Panc1 (cell line): Measurements from ENCODE around the gene PHLPP1. TPM values are rescaled to one million over a fixed set of nuclear protein-coding genes. Genes with fewer than 3 reads are reported as not detected.

ENCODE experiments used
- ATAC-seq: fragments of 200-7000 bp; cut with Tn5 transposase; 2 replicates; pipeline ENCODE4 v1.9.1; 2020; ENCODE audit warnings: mild to moderate bottlenecking, moderate library complexity
- BruUV-seq: library from RNA; stranded (reverse); fragments of 400-500 nt; replicated peaks from 2 replicates; lab custom pipeline; 2021; lab: Mats Ljungman, UMichigan
- CTCF ChIA-PET: fragments of 300-600 bp; sonication (Branson Sonifier 250); formaldehyde crosslinking; loops from one replicate; lab custom pipeline; 2022; ENCODE audit warnings: antibody characterized with exemption; lab: Charles Lee
- POLR2A ChIA-PET: fragments of 300-600 bp; sonication (Branson Sonifier 250); formaldehyde crosslinking; loops from one replicate; lab custom pipeline; 2022; ENCODE audit warnings: antibody characterized with exemption; lab: Charles Lee
- DNase-seq: peaks from one replicate; pipeline ENCODE4 v3.0.0-alpha.2; 2010; ENCODE audit warnings: low read depth, low spot score
- H3K27ac ChIP-seq: 2 replicates; pipeline ENCODE4 v1.5.1; 2011; ENCODE audit warnings: mild to moderate bottlenecking, low read length, inconsistent platforms
- H3K27me3 ChIP-seq: fragments of 200-500 bp; sonication (Bioruptor generic); 2 replicates; pipeline ENCODE4 v1.6.0; 2014; ENCODE audit warnings: low read length, inconsistent platforms; ENCODE audit not compliant: control insufficient read depth, insufficient read depth
- H3K36me3 ChIP-seq: fragments of 200-500 bp; sonication (Bioruptor generic); 2 replicates; pipeline ENCODE4 v1.5.1; 2014; ENCODE audit warnings: inconsistent platforms, mild to moderate bottlenecking, low read length, moderate library complexity; ENCODE audit not compliant: control insufficient read depth, insufficient read depth
- H3K4me1 ChIP-seq: 2 replicates; pipeline ENCODE4 v1.5.1; 2011; ENCODE audit warnings: inconsistent platforms, mild to moderate bottlenecking, low read length, moderate library complexity; ENCODE audit not compliant: control insufficient read depth, insufficient read depth
- H3K4me3 ChIP-seq, 2 experiments: 2 replicates each; pipeline ENCODE4 v1.5.1; 2011 to 2012; ENCODE audit warnings: low read depth in 2 of 2, low read length in 2 of 2, mild to moderate bottlenecking in 2 of 2, inconsistent platforms in 1 of 2, moderate library complexity in 1 of 2
- H3K9me3 ChIP-seq: fragments of 200-500 bp; sonication (Bioruptor generic); 2 replicates; pipeline ENCODE4 v1.5.1; 2014; ENCODE audit warnings: low read depth, mild to moderate bottlenecking, inconsistent platforms, low read length, moderate library complexity; ENCODE audit not compliant: control insufficient read depth, insufficient read depth
- CTCF ChIP-seq: fragments of 450-650 bp; IDR thresholded peaks from 2 replicates; pipeline ENCODE4 v1.5.1; 2017; ENCODE audit warnings: mild to moderate bottlenecking
- POLR2AphosphoS5 ChIP-seq: IDR thresholded peaks from 2 replicates; pipeline ENCODE4 v1.6.1; 2012; ENCODE audit warnings: mild to moderate bottlenecking, low read depth, low read length, moderate library complexity
- REST ChIP-seq, 2 experiments: IDR thresholded peaks; 2 replicates each; pipeline ENCODE4 v1.6.1; 2011 to 2012; ENCODE audit warnings: low read depth in 2 of 2, control low read depth in 1 of 2, low read length in 1 of 2, mild to moderate bottlenecking in 1 of 2, moderate library complexity in 1 of 2; ENCODE audit not compliant: insufficient read depth in 1 of 2
- SIN3A ChIP-seq: IDR thresholded peaks from 2 replicates; pipeline ENCODE4 v1.6.1; 2012; ENCODE audit warnings: low read depth, mild to moderate bottlenecking, low read length, moderate library complexity, borderline replicate concordance; ENCODE audit not compliant: insufficient read depth
- TCF7L2 ChIP-seq: IDR thresholded peaks from 2 replicates; pipeline ENCODE4 v1.6.1; 2011; ENCODE audit warnings: mild to moderate bottlenecking, low read depth, low read length, inconsistent platforms
- in situ Hi-C: cut with HindIII; loops from 2 replicates; pipeline ENCODE4 v1.10.0; 2016; ENCODE audit warnings: low sequenced_read_pairs, low pct_unique_long_range_greater_than_20kb
- intact Hi-C: fragments of 100-400 bp; cut with micrococcal nuclease; formaldehyde crosslinking; loops from one replicate; pipeline ENCODE4 v1.10.0; 2022; ENCODE audit not compliant: unreplicated experiment
- total RNA-seq: library from RNA; stranded (reverse); gene quantifications from one replicate; pipeline ENCODE4 v1.2.1, GENCODE V29; 2021; ENCODE audit not compliant: unreplicated experiment

Gene PHLPP1
- total RNA-seq, 1 experiment from 2014 or later, result 6.3 TPM

GRCh38 chr18:62745089-62745751 is 29.9 kb downstream of the PHLPP1 start:
- ChIA-PET POLR2A (no interaction called here), CTCF (no interaction called here)
- DNase-seq (no peak), ATAC-seq (no peak)
- H3K4me1 ChIP-seq, result peaks cover 11% of the 10 kb centered on the region
- intact Hi-C loops, result no loop called here
- H3K27ac ChIP-seq, result no peak overlapping the region
- TF ChIP-seq POLR2AphosphoS5 (no peak), CTCF (no peak), SIN3A (no peak), TCF7L2 (no peak), REST (IDR thresholded peaks at IDR 0.05; ENCODE audit: insufficient read depth in 1 of 2, low read depth in 2 of 2, low read length in 1 of 2) (no peak)
- in situ Hi-C loops, result no loop called here
- H3K4me3 ChIP-seq, result no peak overlapping the region
- no peaks in the 10 kb centered on the region for H3K36me3 ChIP-seq
- no peaks in the 10 kb centered on the region for H3K27me3 ChIP-seq
- BruUV-seq, result no TSS peak
- H3K9me3 ChIP-seq, result no peaks in the 10 kb centered on the region

GRCh38 chr18:62749389-62749788 is 34.0 kb downstream of the PHLPP1 start:
- DNase-seq, result no peak
- POLR2A ChIA-PET, result no interaction called here
- no peak for ATAC-seq
- intact Hi-C loops, result no loop called here
- no peaks in the 10 kb centered on the region for H3K9me3 ChIP-seq
- peaks cover 5% of the 10 kb centered on the region; the same call in 1 of the 2 replicates for H3K4me1 ChIP-seq
- BruUV-seq, result no TSS peak
- H3K36me3 ChIP-seq, result no peaks in the 10 kb centered on the region
- TF ChIP-seq POLR2AphosphoS5 (no peak), REST (IDR thresholded peaks at IDR 0.05; ENCODE audit: insufficient read depth in 1 of 2, low read depth in 2 of 2, low read length in 1 of 2) (no peak), CTCF (no peak), TCF7L2 (no peak), SIN3A (no peak)
- no peaks in the 10 kb centered on the region for H3K27me3 ChIP-seq
- in situ Hi-C loops, result no loop called here
- CTCF ChIA-PET, result no interaction called here
- H3K4me3 ChIP-seq, result no peak overlapping the region
- H3K27ac ChIP-seq, result no peak overlapping the region
